ENCODE data around the gene PADI2. TPM values are rescaled to one million over a fixed set of nuclear protein-coding genes. Genes with fewer than 3 reads are reported as not detected.

PADI2 gene
- polyA plus RNA-seq, 1 experiment: not detected

DNA sequence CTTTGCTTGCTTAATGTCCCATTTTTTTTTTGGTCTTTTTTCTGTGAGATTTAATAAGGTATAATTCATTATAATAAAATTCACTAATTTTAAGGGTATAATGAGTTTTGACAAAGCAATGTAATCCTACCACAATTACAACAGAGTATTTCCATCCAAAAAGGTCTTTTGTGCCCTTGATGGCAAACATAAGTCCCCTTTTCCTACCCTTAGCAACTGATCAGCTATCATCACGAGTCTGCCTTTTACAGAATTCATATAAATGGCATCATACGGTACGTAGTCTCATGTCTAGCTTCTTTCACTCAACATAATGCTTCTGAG lies 73.0 kb downstream of the PADI2 start:
- ChIA-PET CTCF (interaction anchor here (0.7 to 8.1 kb wide), 16 partner anchors 12 to 425 kb away, joined by 3 to 126 read pairs (median 6); no protein-coding TSS in a partner anchor), POLR2A (no interaction called here)
- H3K4me3 ChIP-seq (ENCODE audit: low read depth, low read length): no peak overlapping the region
- TF ChIP-seq, protein P1, sequence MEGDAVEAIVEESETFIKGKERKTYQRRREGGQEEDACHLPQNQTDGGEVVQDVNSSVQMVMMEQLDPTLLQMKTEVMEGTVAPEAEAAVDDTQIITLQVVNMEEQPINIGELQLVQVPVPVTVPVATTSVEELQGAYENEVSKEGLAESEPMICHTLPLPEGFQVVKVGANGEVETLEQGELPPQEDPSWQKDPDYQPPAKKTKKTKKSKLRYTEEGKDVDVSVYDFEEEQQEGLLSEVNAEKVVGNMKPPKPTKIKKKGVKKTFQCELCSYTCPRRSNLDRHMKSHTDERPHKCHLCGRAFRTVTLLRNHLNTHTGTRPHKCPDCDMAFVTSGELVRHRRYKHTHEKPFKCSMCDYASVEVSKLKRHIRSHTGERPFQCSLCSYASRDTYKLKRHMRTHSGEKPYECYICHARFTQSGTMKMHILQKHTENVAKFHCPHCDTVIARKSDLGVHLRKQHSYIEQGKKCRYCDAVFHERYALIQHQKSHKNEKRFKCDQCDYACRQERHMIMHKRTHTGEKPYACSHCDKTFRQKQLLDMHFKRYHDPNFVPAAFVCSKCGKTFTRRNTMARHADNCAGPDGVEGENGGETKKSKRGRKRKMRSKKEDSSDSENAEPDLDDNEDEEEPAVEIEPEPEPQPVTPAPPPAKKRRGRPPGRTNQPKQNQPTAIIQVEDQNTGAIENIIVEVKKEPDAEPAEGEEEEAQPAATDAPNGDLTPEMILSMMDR (IDR thresholded peaks at IDR 0.05; ENCODE audit: low read depth, low read length): no peak
- no peaks in the 10 kb centered on the region for H3K9me3 ChIP-seq (ENCODE audit: control insufficient read depth, insufficient read depth, low read length)
- no peak for DNase-seq (ENCODE audit: low read depth, low spot score)
- no peaks in the 10 kb centered on the region for H3K27me3 ChIP-seq (ENCODE audit: control insufficient read depth, insufficient read depth, low read length)
- H3K27ac ChIP-seq (ENCODE audit: low read depth, low read length): no peak overlapping the region

- no peaks in the 10 kb centered on the region for H3K27me3 ChIP-seq (ENCODE audit: control insufficient read depth, insufficient read depth, low read length)
- POLR2A ChIA-PET: no interaction called here
- CTCF ChIA-PET: interaction anchor here (0.7 to 8.1 kb wide), 17 partner anchors 11 to 425 kb away, joined by 3 to 126 read pairs (median 5); no protein-coding TSS in a partner anchor
- peak; percentile 44 for DNase-seq (ENCODE audit: low read depth, low spot score)
- H3K4me3 ChIP-seq (ENCODE audit: low read depth, low read length): no peak overlapping the region
- H3K27ac ChIP-seq (ENCODE audit: low read depth, low read length): no peak overlapping the region
- TF ChIP-seq, protein P1 (IDR thresholded peaks at IDR 0.05; ENCODE audit: low read depth, low read length): peak; percentile 79
- no peaks in the 10 kb centered on the region for H3K9me3 ChIP-seq (ENCODE audit: control insufficient read depth, insufficient read depth, low read length)
Measured at GRCh38 chr1:17045634-17046333, 73.5 kb downstream of the PADI2 start.

GRCh38 chr1:17045150-17045549 lies 74.1 kb downstream of the PADI2 start:
- Histone ChIP-seq H3K9me3 (ENCODE audit: control insufficient read depth, insufficient read depth, low read length) (no peaks in the 10 kb centered on the region), H3K4me3 (ENCODE audit: low read depth, low read length) (no peak overlapping the region), H3K27ac (ENCODE audit: low read depth, low read length) (no peak overlapping the region), H3K27me3 (ENCODE audit: control insufficient read depth, insufficient read depth, low read length) (no peaks in the 10 kb centered on the region)
- TF ChIP-seq, protein P1 (IDR thresholded peaks at IDR 0.05; ENCODE audit: low read depth, low read length): no peak
- no peak for DNase-seq (ENCODE audit: low read depth, low spot score)
- ChIA-PET POLR2A (no interaction called here), CTCF (interaction anchor here (0.9 to 8.1 kb wide), 9 partner anchors 10 to 424 kb away, joined by 3 to 126 read pairs (median 7); no protein-coding TSS in a partner anchor)

DNA sequence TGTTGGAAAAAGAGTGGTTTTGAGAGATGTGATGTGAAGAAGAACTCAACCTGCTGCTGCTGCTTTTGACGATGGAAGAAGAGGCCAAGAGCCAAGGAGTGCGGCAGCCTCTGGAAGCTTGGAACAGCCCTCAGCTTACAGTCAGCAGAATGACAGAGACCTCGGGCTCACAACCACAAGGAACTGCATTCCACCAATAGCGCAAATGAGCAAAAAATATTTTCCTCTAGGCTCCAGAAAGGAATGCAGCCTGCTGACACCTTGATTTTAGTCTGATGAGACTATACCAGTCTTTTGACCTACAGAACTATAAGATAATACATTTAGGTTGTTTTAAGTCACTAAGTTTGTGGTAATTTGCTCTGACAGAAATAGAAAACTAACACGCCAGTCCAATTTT lies 75.6 kb downstream of the PADI2 start:
- Histone ChIP-seq H3K9me3 (ENCODE audit: control insufficient read depth, insufficient read depth, low read length) (no peaks in the 10 kb centered on the region), H3K4me3 (ENCODE audit: low read depth, low read length) (no peak overlapping the region), H3K27me3 (ENCODE audit: control insufficient read depth, insufficient read depth, low read length) (no peaks in the 10 kb centered on the region), H3K27ac (ENCODE audit: low read depth, low read length) (no peak overlapping the region)
- TF ChIP-seq, protein P1 (IDR thresholded peaks at IDR 0.05; ENCODE audit: low read depth, low read length): no peak
- CTCF ChIA-PET: interaction anchor here (0.7 to 8.1 kb wide), 3 partner anchors 25 to 93 kb away, joined by 5 to 126 read pairs (median 37); no protein-coding TSS in a partner anchor
- DNase-seq (ENCODE audit: low read depth, low spot score): no peak
- POLR2A ChIA-PET: no interaction called here

GRCh38 chr1:17040135-17040534 lies 79.1 kb downstream of the PADI2 start:
- ChIA-PET CTCF (interaction anchor here (0.6 to 2.7 kb wide), 2 partner anchors 86 to 89 kb away, joined by 4 to 11 read pairs; no protein-coding TSS in a partner anchor), POLR2A (no interaction called here)
- no peak for DNase-seq (ENCODE audit: low read depth, low spot score)

More at GRCh38 chr1:17040135-17040534, 79.1 kb downstream of the PADI2 start:
- TF ChIP-seq, protein P1 (IDR thresholded peaks at IDR 0.05; ENCODE audit: low read depth, low read length): no peak
- no peaks in the 10 kb centered on the region for H3K27me3 ChIP-seq (ENCODE audit: control insufficient read depth, insufficient read depth, low read length)
- H3K4me3 ChIP-seq (ENCODE audit: low read depth, low read length): no peak overlapping the region
- no peak overlapping the region for H3K27ac ChIP-seq (ENCODE audit: low read depth, low read length)
- H3K9me3 ChIP-seq (ENCODE audit: control insufficient read depth, insufficient read depth, low read length): no peaks in the 10 kb centered on the region
